Cardiac muscle cell (in vitro differentiated cells and primary cell): ENCODE data around the gene TSPAN9. TPM values are rescaled to one million over a fixed set of nuclear protein-coding genes. Genes with fewer than 3 reads are reported as not detected.

Experiments used
- DNase-seq, 2 donors: peaks; one replicate each; pipeline versions ENCODE4 v3.0.0 to v3.0.0-alpha.2; 2010 to 2017; ENCODE audit warnings: low read depth in 1 of 2, low spot score in 1 of 2
- H3K27ac ChIP-seq: fragments of 200-600 bp; sonication (generic); 2 replicates; pipeline ENCODE4 v1.5.1; 2016
- H3K27me3 ChIP-seq: fragments of 200-600 bp; sonication (generic); 2 replicates; pipeline ENCODE4 v1.6.0; 2016; ENCODE audit warnings: control low read depth
- H3K36me3 ChIP-seq: fragments of 200-600 bp; sonication (generic); 2 replicates; pipeline ENCODE4 v1.5.1; 2016; ENCODE audit warnings: control low read depth
- H3K4me1 ChIP-seq: fragments of 200-600 bp; sonication (generic); 2 replicates; pipeline ENCODE4 v1.8.1; 2017; ENCODE audit warnings: low read depth, mild to moderate bottlenecking, mixed run types
- H3K4me3 ChIP-seq: fragments of 200-600 bp; sonication (generic); 2 replicates; pipeline ENCODE4 v1.5.1; 2016; ENCODE audit warnings: mild to moderate bottlenecking
- H3K9me3 ChIP-seq: fragments of 200-600 bp; sonication (generic); 2 replicates; pipeline ENCODE4 v1.5.1; 2017; ENCODE audit warnings: low read depth, mild to moderate bottlenecking, control low read depth
- CTCF ChIP-seq: IDR thresholded peaks from 2 replicates; pipeline ENCODE4 v1.5.1; 2012; ENCODE audit warnings: low read depth, mild to moderate bottlenecking, low read length
- polyA plus RNA-seq: library from polyadenylated mRNA; unstranded; fragments of >200 nt; fragmentation: Nextera tagmentation; extraction: Ambion mirVana; gene quantifications from 2 replicates; pipeline ENCODE4 v1.2.1, GENCODE V29; 2016
- total RNA-seq: library from RNA; depleted of rRNA; stranded (reverse); fragments of >200 nt; gene quantifications from 2 replicates; pipeline ENCODE4 v1.2.3, GENCODE V29; 2016

TSPAN9 gene
- total and polyA plus RNA-seq, 2 experiments from 2014 or later: 13.3 to 199 TPM

- DNase-seq: no peak
- no peaks in the 10 kb centered on the region for H3K36me3 ChIP-seq
- TF ChIP-seq CTCF: no peak
- no peaks in the 10 kb centered on the region for H3K27me3 ChIP-seq
- H3K4me3 ChIP-seq: no peak overlapping the region
- peaks cover 8% of the 10 kb centered on the region for H3K4me1 ChIP-seq
- H3K9me3 ChIP-seq: no peaks in the 10 kb centered on the region
- H3K27ac ChIP-seq: no peak overlapping the region
These were observed 6.2 kb downstream of the TSPAN9 start for GRCh38 chr12:3083241-3083920.

GRCh38 chr12:3083921-3084347 lies 6.8 kb downstream of the TSPAN9 start:
- Histone ChIP-seq H3K4me3 (no peak overlapping the region), H3K36me3 (no peaks in the 10 kb centered on the region), H3K9me3 (no peaks in the 10 kb centered on the region), H3K4me1 (peaks cover 8% of the 10 kb centered on the region), H3K27me3 (no peaks in the 10 kb centered on the region), H3K27ac (peak overlapping the region; percentile 26)
- TF ChIP-seq CTCF: no peak
- DNase-seq: no peak

- Histone ChIP-seq H3K4me3 (no peak overlapping the region), H3K27me3 (no peaks in the 10 kb centered on the region), H3K36me3 (no peaks in the 10 kb centered on the region), H3K27ac (peak overlapping the region; percentile 26), H3K9me3 (no peaks in the 10 kb centered on the region), H3K4me1 (peaks cover 8% of the 10 kb centered on the region)
- no peak for TF ChIP-seq CTCF
- peak in 1 of 2 donors; percentile 57 for DNase-seq
These were observed 7.6 kb downstream of the TSPAN9 start for GRCh38 chr12:3084742-3085141.

GRCh38 chr12:3085341-3086139 lies 8.4 kb downstream of the TSPAN9 start:
- no peaks in the 10 kb centered on the region for H3K36me3 ChIP-seq
- H3K4me1 ChIP-seq: peaks cover 8% of the 10 kb centered on the region
- H3K9me3 ChIP-seq: no peaks in the 10 kb centered on the region
- H3K27me3 ChIP-seq: no peaks in the 10 kb centered on the region
- no peak overlapping the region for H3K27ac ChIP-seq
- DNase-seq: no peak
- TF ChIP-seq CTCF: no peak
- H3K4me3 ChIP-seq: no peak overlapping the region

GRCh38 chr12:3086211-3086610 lies 9.0 kb downstream of the TSPAN9 start:
- TF ChIP-seq CTCF: no peak
- H3K27me3 ChIP-seq: no peaks in the 10 kb centered on the region
- H3K36me3 ChIP-seq: no peaks in the 10 kb centered on the region
- DNase-seq: no peak
- H3K4me3 ChIP-seq: no peak overlapping the region
- H3K27ac ChIP-seq: no peak overlapping the region
- peaks cover 8% of the 10 kb centered on the region for H3K4me1 ChIP-seq
- no peaks in the 10 kb centered on the region for H3K9me3 ChIP-seq
